IMR-90 (cell line): Measurements from ENCODE around the gene RGL4. TPM values are rescaled to one million over a fixed set of nuclear protein-coding genes. Genes with fewer than 3 reads are reported as not detected.

Experiments used
- ATAC-seq: fragments of 200-7000 bp; cut with Tn5 transposase; 2 replicates; pipeline ENCODE4 v1.9.1; 2020; ENCODE audit warnings: low read depth, mild to moderate bottlenecking, moderate library complexity
- BruUV-seq: library from RNA; stranded (reverse); fragments of 400-500 nt; replicated peaks from 2 replicates; lab custom pipeline; 2021; lab: Mats Ljungman, UMichigan
- CTCF ChIA-PET: fragments of 300-600 bp; formaldehyde crosslinking; extraction: SDS; loops from one replicate; lab custom pipeline; 2021; ENCODE audit warnings: antibody characterized with exemption; lab: Yijun Ruan, JAX
- POLR2A ChIA-PET: fragments of 300-600 bp; sonication (Branson Sonifier 250); formaldehyde crosslinking; loops from one replicate; lab custom pipeline; 2022; ENCODE audit warnings: antibody characterized with exemption; ENCODE audit not compliant: unreplicated experiment; lab: Charles Lee
- DNase-seq: peaks from one replicate; pipeline ENCODE4 v3.0.0; 2013
- H2AFZ ChIP-seq: replicated peaks from 2 replicates; pipeline ENCODE3; 2013; ENCODE audit warnings: low read length, mild to moderate bottlenecking; ENCODE audit not compliant: poor library complexity
- H2AK5ac ChIP-seq: 2 replicates; pipeline ENCODE4 v1.6.1; 2013; ENCODE audit warnings: low read depth, low read length, inconsistent platforms
- H2AK9ac ChIP-seq: replicated peaks from 2 replicates; pipeline ENCODE3; 2013; ENCODE audit warnings: mild to moderate bottlenecking, low read depth, low read length, moderate library complexity; ENCODE audit not compliant: poor library complexity
- H2BK120ac ChIP-seq: 2 replicates; pipeline ENCODE4 v1.6.1; 2013; ENCODE audit warnings: low read depth, low read length, inconsistent platforms
- H2BK15ac ChIP-seq: 3 replicates; pipeline ENCODE4 v1.6.1; 2013; ENCODE audit warnings: low read depth, low read length, inconsistent platforms
- H2BK20ac ChIP-seq: 2 replicates; pipeline ENCODE4 v1.6.1; 2013; ENCODE audit warnings: low read depth, mild to moderate bottlenecking, inconsistent platforms, low read length, moderate library complexity
- H2BK5ac ChIP-seq: 2 replicates; pipeline ENCODE4 v1.6.1; 2013; ENCODE audit warnings: mild to moderate bottlenecking, low read depth, low read length, inconsistent platforms; ENCODE audit not compliant: poor library complexity, severe bottlenecking
- H3K14ac ChIP-seq: replicated peaks from 2 replicates; pipeline ENCODE4 v1.6.1; 2013; ENCODE audit warnings: low read depth, low read length, inconsistent platforms
- H3K18ac ChIP-seq: 2 replicates; pipeline ENCODE4 v1.6.1; 2013; ENCODE audit warnings: low read depth, low read length, control low read depth
- H3K23ac ChIP-seq: 2 replicates; pipeline ENCODE4 v1.6.1; 2013; ENCODE audit warnings: low read depth, low read length, inconsistent platforms
- H3K27ac ChIP-seq: 2 replicates; pipeline ENCODE4 v1.5.1; 2013; ENCODE audit warnings: mild to moderate bottlenecking, control low read depth, low read length; ENCODE audit not compliant: insufficient read depth
- H3K27me3 ChIP-seq: 2 replicates; pipeline ENCODE4 v1.6.1; 2013; ENCODE audit warnings: low read length; ENCODE audit not compliant: control insufficient read depth, insufficient read depth
- H3K36me3 ChIP-seq: 2 replicates; pipeline ENCODE4 v1.6.1; 2013; ENCODE audit warnings: low read length, mixed read lengths; ENCODE audit not compliant: control insufficient read depth, insufficient read depth
- H3K4ac ChIP-seq: 2 replicates; pipeline ENCODE4 v1.6.1; 2013; ENCODE audit warnings: low read depth, low read length, inconsistent platforms
- H3K4me1 ChIP-seq: 2 replicates; pipeline ENCODE4 v1.6.1; 2013; ENCODE audit warnings: low read length, mixed read lengths; ENCODE audit not compliant: control insufficient read depth, insufficient read depth
- H3K4me2 ChIP-seq: 2 replicates; pipeline ENCODE4 v1.6.1; 2013; ENCODE audit warnings: low read depth, mild to moderate bottlenecking, control low read depth, low read length, moderate library complexity
- H3K4me3 ChIP-seq: 2 replicates; pipeline ENCODE4 v1.5.1; 2013; ENCODE audit warnings: low read depth, mild to moderate bottlenecking, control low read depth, low read length, moderate library complexity; ENCODE audit not compliant: insufficient read depth
- H3K56ac ChIP-seq: 2 replicates; pipeline ENCODE4 v1.6.1; 2013; ENCODE audit warnings: low read length, inconsistent platforms; ENCODE audit not compliant: insufficient read depth; ENCODE audit errors: extremely low read depth
- H3K79me1 ChIP-seq, 2 experiments: 2 replicates each; pipeline ENCODE4 v1.6.1; 2013; ENCODE audit warnings: low read length in 2 of 2, inconsistent platforms in 1 of 2, low read depth in 1 of 2
- H3K9ac ChIP-seq: 2 replicates; pipeline ENCODE4 v1.6.1; 2013; ENCODE audit warnings: low read depth, low read length, control low read depth
- H3K9me1 ChIP-seq: 2 replicates; pipeline ENCODE4 v1.6.1; 2013; ENCODE audit warnings: low read length, inconsistent platforms; ENCODE audit not compliant: insufficient read depth
- H3K9me3 ChIP-seq: 2 replicates; pipeline ENCODE4 v1.6.1; 2013; ENCODE audit warnings: low read length; ENCODE audit not compliant: control insufficient read depth, insufficient read depth
- H4K20me1 ChIP-seq: 2 replicates; pipeline ENCODE4 v1.6.1; 2013; ENCODE audit warnings: low read length, inconsistent platforms; ENCODE audit not compliant: insufficient read depth
- H4K5ac ChIP-seq: 2 replicates; pipeline ENCODE4 v1.6.1; 2013; ENCODE audit warnings: mild to moderate bottlenecking, low read depth, low read length, control low read depth
- H4K8ac ChIP-seq, 2 experiments: 2 replicates each; pipeline ENCODE4 v1.6.1; 2013; ENCODE audit warnings: low read depth in 2 of 2, low read length in 2 of 2, control low read depth in 1 of 2, inconsistent platforms in 1 of 2
- H4K91ac ChIP-seq: 2 replicates; pipeline ENCODE4 v1.6.1; 2013; ENCODE audit warnings: low read depth, low read length, inconsistent platforms; ENCODE audit not compliant: insufficient read depth
- BHLHE40 ChIP-seq: fragments of 150-350 bp; IDR thresholded peaks from 2 replicates; pipeline ENCODE4 v1.6.1; 2016; ENCODE audit warnings: mild to moderate bottlenecking, low read depth, low read length
- CEBPB ChIP-seq: IDR thresholded peaks from 2 replicates; pipeline ENCODE4 v1.6.1; 2012; ENCODE audit warnings: low read depth, low read length, improper control_type of control experiment
- CHD1 ChIP-seq: IDR thresholded peaks from 2 replicates; pipeline ENCODE4 v1.6.1; 2012; ENCODE audit warnings: low read depth, low read length, improper control_type of control experiment
- MAFK ChIP-seq: IDR thresholded peaks from 2 replicates; pipeline ENCODE4 v1.6.1; 2012; ENCODE audit warnings: low read depth, low read length, improper control_type of control experiment
- MAZ ChIP-seq: IDR thresholded peaks from 2 replicates; pipeline ENCODE4 v1.6.1; 2012; ENCODE audit warnings: low read depth, mild to moderate bottlenecking, low read length, improper control_type of control experiment, moderate library complexity, borderline replicate concordance
- MXI1 ChIP-seq: IDR thresholded peaks from 2 replicates; pipeline ENCODE4 v1.6.1; 2012; ENCODE audit warnings: low read depth, mild to moderate bottlenecking, low read length, moderate library complexity, borderline replicate concordance
- POLR2A ChIP-seq: IDR thresholded peaks from 2 replicates; pipeline ENCODE4 v1.6.1; 2012; ENCODE audit warnings: mild to moderate bottlenecking, low read depth, low read length
- RAD21 ChIP-seq: IDR thresholded peaks from 2 replicates; pipeline ENCODE4 v1.6.1; 2012; ENCODE audit warnings: low read length, improper control_type of control experiment
- RCOR1 ChIP-seq: IDR thresholded peaks from 2 replicates; pipeline ENCODE4 v1.6.1; 2012; ENCODE audit warnings: mild to moderate bottlenecking, low read length, improper control_type of control experiment; ENCODE audit not compliant: insufficient replicate concordance
- RFX5 ChIP-seq: IDR thresholded peaks from 2 replicates; pipeline ENCODE4 v1.8.0; 2012; ENCODE audit warnings: low read depth, mild to moderate bottlenecking, low read length, moderate library complexity
- WGBS, 2 experiments: methylation state at CpG; one replicate each; pipeline versions ENCODE4 v1.1.5 to v1.1.7; 2013; ENCODE audit warnings: missing lambda C conversion rate in 2 of 2; ENCODE audit not compliant: insufficient read length in 1 of 2; ENCODE audit errors: extremely low coverage in 2 of 2; 5-methylcytosine and 5-hydroxymethylcytosine counted together
- dilution Hi-C: fragments of 300-500 bp; cut with HindIII; formaldehyde crosslinking; loops from one replicate; pipeline ENCODE4 v1.14.3; 2018; ENCODE audit warnings: low sequenced_read_pairs; ENCODE audit not compliant: unreplicated experiment
- in situ Hi-C: fragments of 300-500 bp; cut with MboI; formaldehyde crosslinking; loops from 3 replicates; pipeline ENCODE4 v1.14.3; 2019; ENCODE audit warnings: low sequenced_read_pairs, inconsistent platforms, mixed read lengths
- intact Hi-C: fragments of 100-400 bp; cut with micrococcal nuclease; formaldehyde crosslinking; loops from 2 replicates; pipeline ENCODE4 v1.10.0; 2022
- polyA plus RNA-seq, 3 experiments: library from polyadenylated mRNA; depleted of rRNA; stranded (reverse); fragments of >200 nt; gene quantifications; 2 replicates each; pipeline ENCODE4 v1.2.3, GENCODE V29; 2012; ENCODE audit warnings: low replicate concordance in 1 of 3
- total RNA-seq: library from RNA; depleted of rRNA; stranded (reverse); fragments of >200 nt; gene quantifications from 2 replicates; pipeline ENCODE4 v1.2.3, GENCODE V29; 2012
- TF ChIP-seq, protein P1 (sequence below): fragments of 150-350 bp; IDR thresholded peaks from 2 replicates; pipeline ENCODE4 v1.6.1; 2017; ENCODE audit warnings: mild to moderate bottlenecking, antibody characterized with exemption, low read length, low read depth
- TF ChIP-seq, protein P2 (sequence below): fragments of 150-350 bp; IDR thresholded peaks from 2 replicates; pipeline ENCODE4 v1.6.1; 2016; ENCODE audit warnings: low read depth, mild to moderate bottlenecking, low read length, moderate library complexity, borderline replicate concordance

The RGL4 gene
- total and polyA plus RNA-seq, 2 of the 4 experiments (the other 2 are of a cell fraction), result not detected

DNA sequence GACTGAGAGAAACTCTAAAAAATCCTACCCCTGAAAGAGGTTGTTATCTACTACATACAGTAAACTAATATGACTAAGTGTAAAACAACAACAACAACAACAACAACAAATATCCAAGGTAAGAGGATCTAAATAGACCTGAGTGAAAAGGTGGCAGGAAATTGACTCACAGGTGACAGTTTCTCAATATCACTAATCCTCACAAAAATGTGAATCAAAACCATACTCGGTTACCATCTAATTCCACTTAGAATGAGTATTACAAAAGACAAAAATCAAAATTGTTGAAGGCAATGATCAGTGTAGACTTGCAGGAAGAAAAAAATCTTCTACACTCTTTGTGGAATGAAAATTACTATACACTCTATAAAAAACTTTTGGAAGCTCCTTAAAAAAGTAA is 17.5 kb downstream of the RGL4 start:
- Histone ChIP-seq H3K27me3 (no peaks in the 10 kb centered on the region), H2AK5ac (no peak overlapping the region), H3K9ac (no peak overlapping the region), H3K9me1 (peaks cover 10% of the 10 kb centered on the region; the same call in 1 of the 2 replicates), H2BK5ac (no peak overlapping the region), H2AFZ (no peak overlapping the region), H4K91ac (no peak overlapping the region), H2AK9ac (no peak overlapping the region), H3K4me3 (no peak overlapping the region), H3K4me2 (no peak overlapping the region), H3K36me3 (peaks cover 40% of the 10 kb centered on the region), H2BK15ac (no peak overlapping the region), H3K56ac (no peak overlapping the region), H4K8ac (no peak overlapping the region), H3K4me1 (no peaks in the 10 kb centered on the region; the same call in 1 of the 2 replicates), H2BK20ac (no peak overlapping the region), H3K4ac (no peak overlapping the region), H3K27ac (no peak overlapping the region), H3K18ac (no peak overlapping the region), H2BK120ac (no peak overlapping the region), H3K23ac (no peak overlapping the region), H4K5ac (no peak overlapping the region), H3K79me1 (peaks cover 23 to 29% of the 10 kb centered on the region in 2 experiments), H3K14ac (no peak overlapping the region), H3K9me3 (no peaks in the 10 kb centered on the region), H4K20me1 (no peaks in the 10 kb centered on the region)
- no TSS peak for BruUV-seq
- WGBS, 2 experiments, result no CpG with 5 or more reads among the region's 1 CpG
- DNase-seq, result no peak
- POLR2A ChIA-PET, result no interaction called here
- TF ChIP-seq, protein P1, sequence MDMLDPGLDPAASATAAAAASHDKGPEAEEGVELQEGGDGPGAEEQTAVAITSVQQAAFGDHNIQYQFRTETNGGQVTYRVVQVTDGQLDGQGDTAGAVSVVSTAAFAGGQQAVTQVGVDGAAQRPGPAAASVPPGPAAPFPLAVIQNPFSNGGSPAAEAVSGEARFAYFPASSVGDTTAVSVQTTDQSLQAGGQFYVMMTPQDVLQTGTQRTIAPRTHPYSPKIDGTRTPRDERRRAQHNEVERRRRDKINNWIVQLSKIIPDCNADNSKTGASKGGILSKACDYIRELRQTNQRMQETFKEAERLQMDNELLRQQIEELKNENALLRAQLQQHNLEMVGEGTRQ, result no peak
- TF ChIP-seq, protein P2, sequence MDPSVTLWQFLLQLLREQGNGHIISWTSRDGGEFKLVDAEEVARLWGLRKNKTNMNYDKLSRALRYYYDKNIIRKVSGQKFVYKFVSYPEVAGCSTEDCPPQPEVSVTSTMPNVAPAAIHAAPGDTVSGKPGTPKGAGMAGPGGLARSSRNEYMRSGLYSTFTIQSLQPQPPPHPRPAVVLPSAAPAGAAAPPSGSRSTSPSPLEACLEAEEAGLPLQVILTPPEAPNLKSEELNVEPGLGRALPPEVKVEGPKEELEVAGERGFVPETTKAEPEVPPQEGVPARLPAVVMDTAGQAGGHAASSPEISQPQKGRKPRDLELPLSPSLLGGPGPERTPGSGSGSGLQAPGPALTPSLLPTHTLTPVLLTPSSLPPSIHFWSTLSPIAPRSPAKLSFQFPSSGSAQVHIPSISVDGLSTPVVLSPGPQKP, result no peak
- TF ChIP-seq CHD1, result no peak
- TF ChIP-seq MAZ, result no peak
- TF ChIP-seq RAD21, result no peak
- TF ChIP-seq BHLHE40, result no peak
- no peak for TF ChIP-seq RFX5
- TF ChIP-seq MXI1, result no peak
- no peak for TF ChIP-seq MAFK
- TF ChIP-seq POLR2A, result no peak
- no peak for TF ChIP-seq RCOR1
- TF ChIP-seq CEBPB, result no peak
- dilution Hi-C loops, result no loop called here
- intact Hi-C loops, result no loop called here
- CTCF ChIA-PET, result no interaction called here
- in situ Hi-C loops, result no loop called here
- no peak for ATAC-seq
